Measurements from ENCODE around the gene LGALS9C.
"Not testable (repeated sequence)": the region's sequence is repeated elsewhere in the genome, so short reads cannot be mapped to it uniquely, and the experiment has no call there.

LGALS9C gene

GRCh38 chr17:18478362-18478761 lies 1.8 kb downstream of the LGALS9C start:
- DNase-seq (ENCODE audit: extremely low read depth in 1 of 2, low read depth in 1 of 2) = not testable (repeated sequence)

GRCh38 chr17:18478977-18479595 lies 2.5 kb downstream of the LGALS9C start:
- DNase-seq (ENCODE audit: extremely low read depth in 1 of 2, low read depth in 1 of 2) = not testable (repeated sequence)

- DNase-seq (ENCODE audit: extremely low read depth in 1 of 2, low read depth in 1 of 2) = not testable (repeated sequence)
These were observed 5.2 kb downstream of the LGALS9C start for GRCh38 chr17:18481775-18482174.

- not testable (repeated sequence) for DNase-seq (ENCODE audit: extremely low read depth in 1 of 2, low read depth in 1 of 2)
These were observed 9.4 kb downstream of the LGALS9C start for GRCh38 chr17:18485936-18486464.

GRCh38 chr17:18487633-18488032 lies 11.0 kb downstream of the LGALS9C start:
- not testable (repeated sequence) for DNase-seq (ENCODE audit: extremely low read depth in 1 of 2, low read depth in 1 of 2)

GRCh38 chr17:18488622-18489021 lies 12.0 kb downstream of the LGALS9C start:
- DNase-seq (ENCODE audit: extremely low read depth in 1 of 2, low read depth in 1 of 2) = not testable (repeated sequence)

GRCh38 chr17:18490016-18490415 lies 13.4 kb downstream of the LGALS9C start:
- not testable (repeated sequence) for DNase-seq (ENCODE audit: extremely low read depth in 1 of 2, low read depth in 1 of 2)

- DNase-seq (ENCODE audit: extremely low read depth in 1 of 2, low read depth in 1 of 2) = not testable (repeated sequence)
These were observed 16.3 kb downstream of the LGALS9C start for GRCh38 chr17:18492712-18493480.

GRCh38 chr17:18494250-18494768 lies 17.7 kb downstream of the LGALS9C start:
- not testable (repeated sequence) for DNase-seq (ENCODE audit: extremely low read depth in 1 of 2, low read depth in 1 of 2)

GRCh38 chr17:18497044-18497443 lies 20.5 kb downstream of the LGALS9C start:
- DNase-seq (ENCODE audit: extremely low read depth in 1 of 2, low read depth in 1 of 2) = not testable (repeated sequence)

GRCh38 chr17:18499100-18499499 lies 22.5 kb downstream of the LGALS9C start:
- not testable (repeated sequence) for DNase-seq (ENCODE audit: extremely low read depth in 1 of 2, low read depth in 1 of 2)

- DNase-seq (ENCODE audit: extremely low read depth in 1 of 2, low read depth in 1 of 2) = not testable (repeated sequence)
These were observed 23.2 kb downstream of the LGALS9C start for GRCh38 chr17:18499756-18500155.

- DNase-seq (ENCODE audit: extremely low read depth in 1 of 2, low read depth in 1 of 2) = not testable (repeated sequence)
These were observed 23.7 kb downstream of the LGALS9C start for GRCh38 chr17:18500281-18500680.

GRCh38 chr17:18500816-18501215 lies 24.2 kb downstream of the LGALS9C start:
- not testable (repeated sequence) for DNase-seq (ENCODE audit: extremely low read depth in 1 of 2, low read depth in 1 of 2)

GRCh38 chr17:18503221-18503620 lies 26.6 kb downstream of the LGALS9C start:
- not testable (repeated sequence) for DNase-seq (ENCODE audit: extremely low read depth in 1 of 2, low read depth in 1 of 2)

GRCh38 chr17:18507729-18508128 lies 31.1 kb downstream of the LGALS9C start:
- DNase-seq (ENCODE audit: extremely low read depth in 1 of 2, low read depth in 1 of 2) = not testable (repeated sequence)

- not testable (repeated sequence) for DNase-seq (ENCODE audit: extremely low read depth in 1 of 2, low read depth in 1 of 2)
These were observed 32.1 kb downstream of the LGALS9C start for GRCh38 chr17:18508667-18509066.

- not testable (repeated sequence) for DNase-seq (ENCODE audit: extremely low read depth in 1 of 2, low read depth in 1 of 2)
These were observed 44.5 kb downstream of the LGALS9C start for GRCh38 chr17:18521100-18521499.

- DNase-seq (ENCODE audit: extremely low read depth in 1 of 2, low read depth in 1 of 2) = not testable (repeated sequence)
These were observed 48.4 kb downstream of the LGALS9C start for GRCh38 chr17:18525015-18525414.

GRCh38 chr17:18526168-18526800 lies 49.7 kb downstream of the LGALS9C start:
- not testable (repeated sequence) for DNase-seq (ENCODE audit: extremely low read depth in 1 of 2, low read depth in 1 of 2)

GRCh38 chr17:18527354-18527753 lies 50.8 kb downstream of the LGALS9C start:
- DNase-seq (ENCODE audit: extremely low read depth in 1 of 2, low read depth in 1 of 2) = not testable (repeated sequence)

Measured in activated CD8-positive, alpha-beta memory T cell treated with anti-CD3 and anti-CD28 coated beads for 1 hour (primary cell).